Calu3 (cell line): ENCODE results near the gene TASOR2. TPM values are rescaled to one million over a fixed set of nuclear protein-coding genes. Genes with fewer than 3 reads are reported as not detected.

Experiments
- BruUV-seq: library from RNA; stranded (reverse); fragments of 400-500 nt; replicated peaks from 2 replicates; lab custom pipeline; 2021; lab: Mats Ljungman, UMichigan
- CTCF ChIA-PET: fragments of 300-600 bp; sonication (Branson Sonifier 250); formaldehyde crosslinking; loops from one replicate; lab custom pipeline; 2022; ENCODE audit warnings: antibody characterized with exemption; lab: Charles Lee
- DNase-seq: peaks from one replicate; pipeline ENCODE4 v3.0.0; 2022
- H3K27ac Mint-ChIP-seq: one replicate; pipeline ENCODE4 v1.8.0; 2022; ENCODE audit warnings: mixed read lengths; ENCODE audit not compliant: unreplicated experiment
- H3K27me3 Mint-ChIP-seq: one replicate; pipeline ENCODE4 v1.8.0; 2022; ENCODE audit warnings: mixed read lengths; ENCODE audit not compliant: unreplicated experiment
- H3K36me3 Mint-ChIP-seq: one replicate; pipeline ENCODE4 v1.8.0; 2022; ENCODE audit warnings: mild to moderate bottlenecking, moderate library complexity, mixed read lengths; ENCODE audit not compliant: insufficient read depth, unreplicated experiment
- H3K4me1 Mint-ChIP-seq: one replicate; pipeline ENCODE4 v1.8.0; 2022; ENCODE audit warnings: mild to moderate bottlenecking, low read depth, mixed read lengths; ENCODE audit not compliant: unreplicated experiment
- H3K4me3 Mint-ChIP-seq: one replicate; pipeline ENCODE4 v1.8.0; 2022; ENCODE audit warnings: mild to moderate bottlenecking, low read depth, moderate library complexity, mixed read lengths; ENCODE audit not compliant: unreplicated experiment
- H3K9me3 Mint-ChIP-seq: one replicate; pipeline ENCODE4 v1.8.0; 2022; ENCODE audit warnings: low read depth, mixed read lengths; ENCODE audit not compliant: unreplicated experiment
- CTCF ChIP-seq: fragments of 200-600 bp; IDR thresholded peaks from one replicate; pipeline ENCODE4 v1.8.0; 2022; ENCODE audit warnings: antibody characterized with exemption; ENCODE audit not compliant: unreplicated experiment
- intact Hi-C: fragments of 100-400 bp; cut with micrococcal nuclease; formaldehyde crosslinking; loops from one replicate; pipeline ENCODE4 v1.10.0; 2022; ENCODE audit not compliant: unreplicated experiment
- total RNA-seq: library from RNA; stranded (reverse); gene quantifications from 2 replicates; pipeline ENCODE4 v1.2.3, GENCODE V29; 2022

The TASOR2 gene
- total RNA-seq, 1 experiment from 2014 or later, result 88.9 TPM

- H3K27ac Mint-ChIP-seq, result peak overlapping the region; percentile 90
- H3K9me3 Mint-ChIP-seq, result no peaks in the 10 kb centered on the region
- CTCF ChIA-PET, result interaction anchor here (0.8 kb wide), 1 partner anchor 25 kb away, joined by 3 read pairs; no protein-coding TSS in a partner anchor
- H3K36me3 Mint-ChIP-seq, result peaks cover 28% of the 10 kb centered on the region
- peak; percentile 64 for DNase-seq
- H3K4me3 Mint-ChIP-seq, result peak overlapping the region; percentile 84
- no peaks in the 10 kb centered on the region for H3K27me3 Mint-ChIP-seq
- TF ChIP-seq CTCF, result peak; percentile 11
- BruUV-seq, result no TSS peak
- H3K4me1 Mint-ChIP-seq, result peaks cover 18% of the 10 kb centered on the region
- intact Hi-C loops, result loop anchor here (1.0 kb wide), 1 partner anchor 30 kb away; no protein-coding TSS in a partner anchor
Measured at GRCh38 chr10:5684971-5685763, 529 bp downstream of the TASOR2 start.

GRCh38 chr10:5685764-5686240, 1.2 kb downstream of the TASOR2 start:
- H3K36me3 Mint-ChIP-seq, result peaks cover 28% of the 10 kb centered on the region
- H3K4me3 Mint-ChIP-seq, result peak overlapping the region; percentile 84
- CTCF ChIA-PET, result no interaction called here
- peaks cover 18% of the 10 kb centered on the region for H3K4me1 Mint-ChIP-seq
- TSS peak; percentile 46 for BruUV-seq
- intact Hi-C loops, result loop anchor here (1.0 to 2.0 kb wide), 2 partner anchors 29 to 125 kb away; no protein-coding TSS in a partner anchor
- DNase-seq, result no peak
- no peaks in the 10 kb centered on the region for H3K9me3 Mint-ChIP-seq
- no peak for TF ChIP-seq CTCF
- peak overlapping the region; percentile 90 for H3K27ac Mint-ChIP-seq
- no peaks in the 10 kb centered on the region for H3K27me3 Mint-ChIP-seq

- CTCF ChIA-PET, result interaction anchor here (0.5 to 0.7 kb wide), 5 partner anchors 19 to 841 kb away, joined by 4 to 6 read pairs (median 4); no protein-coding TSS in a partner anchor
- intact Hi-C loops, result no loop called here
- Mint-ChIP-seq H3K4me1 (peaks cover 19% of the 10 kb centered on the region), H3K27me3 (no peaks in the 10 kb centered on the region), H3K27ac (no peak overlapping the region), H3K9me3 (no peaks in the 10 kb centered on the region), H3K36me3 (peaks cover 39% of the 10 kb centered on the region), H3K4me3 (no peak overlapping the region)
- no peak for TF ChIP-seq CTCF
- no peak for DNase-seq
- BruUV-seq, result no TSS peak
Measured at GRCh38 chr10:5688587-5688986, 3.9 kb downstream of the TASOR2 start.

DNA sequence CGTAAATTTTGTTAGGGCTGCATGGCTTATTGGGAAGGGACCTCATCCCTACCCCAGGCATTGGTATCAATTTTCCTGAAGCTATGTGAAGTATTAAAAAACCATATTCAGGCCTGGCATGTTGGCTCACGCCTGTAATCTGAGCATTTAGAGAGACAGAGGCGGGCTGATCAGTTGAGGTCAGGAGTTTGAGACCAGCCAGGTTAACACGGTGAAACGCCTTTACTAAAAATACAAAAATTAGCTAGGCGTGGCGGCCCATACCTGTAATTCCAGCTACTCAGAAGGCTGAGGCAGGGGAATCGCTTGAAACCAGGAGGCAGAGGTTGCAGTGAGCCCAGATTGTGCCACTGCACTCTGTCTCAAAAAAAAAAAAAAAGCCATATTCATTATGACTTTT, 7.1 kb downstream of the TASOR2 start:
- H3K4me1 Mint-ChIP-seq, result peaks cover 27% of the 10 kb centered on the region
- H3K27me3 Mint-ChIP-seq, result no peaks in the 10 kb centered on the region
- CTCF ChIA-PET, result interaction anchor here (1.4 to 1.7 kb wide), 2 partner anchors 13 to 62 kb away, joined by 3 to 4 read pairs; no protein-coding TSS in a partner anchor
- no TSS peak for BruUV-seq
- no peak for TF ChIP-seq CTCF
- peaks cover 19% of the 10 kb centered on the region for H3K36me3 Mint-ChIP-seq
- peak overlapping the region; percentile 72 for H3K4me3 Mint-ChIP-seq
- DNase-seq, result peak; percentile 9
- H3K9me3 Mint-ChIP-seq, result no peaks in the 10 kb centered on the region
- H3K27ac Mint-ChIP-seq, result no peak overlapping the region
- intact Hi-C loops, result loop anchor here (2.0 kb wide), 1 partner anchor 17 kb away; no protein-coding TSS in a partner anchor
